ENCODE measurements around the gene SERTAD2. TPM values are rescaled to one million over a fixed set of nuclear protein-coding genes. Genes with fewer than 3 reads are reported as not detected.
A peak's percentile ranks its signal among the peaks of the same experiment; 100 is the strongest.

SERTAD2 gene
- total and polyA plus RNA-seq, 2 experiments from 2014 or later: 6.2 to 6.4 TPM

DNA sequence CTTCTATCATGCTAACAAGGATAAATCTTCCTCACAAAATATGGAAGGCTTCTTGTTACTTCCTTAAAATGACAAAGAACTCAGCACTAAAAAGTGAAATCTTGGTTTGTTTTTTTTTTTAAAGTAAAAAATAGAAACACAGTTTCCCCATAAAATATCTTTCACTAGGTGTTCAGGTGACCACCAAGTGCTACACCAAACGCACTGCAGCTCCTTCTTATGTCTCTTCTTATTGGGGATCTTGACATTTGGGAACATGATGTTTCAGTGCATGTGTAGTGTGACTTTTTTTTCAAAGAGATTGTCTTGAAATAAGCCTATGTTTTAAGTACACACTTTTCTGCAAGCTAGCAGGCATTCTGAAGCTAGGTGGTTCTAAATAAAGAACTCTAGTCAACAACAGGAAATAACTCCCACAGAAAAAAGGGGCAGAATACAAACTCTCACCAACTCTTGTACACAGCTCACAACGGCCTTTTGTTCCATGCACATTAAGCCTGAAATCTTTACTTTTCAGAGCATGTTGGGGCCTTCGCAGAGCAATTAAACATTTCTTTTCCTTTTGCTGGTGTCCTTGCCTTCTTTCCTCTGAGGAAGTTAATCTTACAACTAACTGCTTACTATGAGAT is 13.2 kb upstream of the SERTAD2 start:
- Histone ChIP-seq H3F3A (replicated peaks; ENCODE audit: low read depth) (no peaks in the 10 kb centered on the region), H3K27me3 (ENCODE audit: insufficient read depth) (peaks cover 12% of the 10 kb centered on the region; the same call in 1 of the 2 replicates), H3K79me2 (replicated peaks; ENCODE audit: insufficient read depth) (no peaks in the 10 kb centered on the region), H3K4me1 (ENCODE audit: insufficient read depth) (peaks cover 22% of the 10 kb centered on the region), H3K36me3 (ENCODE audit: insufficient read depth) (no peaks in the 10 kb centered on the region), H4K20me1 (replicated peaks; ENCODE audit: insufficient read depth) (no peaks in the 10 kb centered on the region), H2AFZ (no peak overlapping the region), H3K27ac (ENCODE audit: low read depth) (no peak overlapping the region), H3K4me3 (no peak overlapping the region), H3K9me2 (ENCODE audit: insufficient read depth) (peaks cover 4% of the 10 kb centered on the region; the same call in 1 of the 2 replicates), H3K4me2 (peak overlapping the region; percentile 61)
- Mint-ChIP-seq H3K4me1 (peaks cover 15% of the 10 kb centered on the region), H3K27ac (no peak overlapping the region), H3K4me3 (no peak overlapping the region), H3K27me3 (ENCODE audit: insufficient read depth, low read depth, poor library complexity) (peaks cover 2% of the 10 kb centered on the region), H3K9me3 (no peaks in the 10 kb centered on the region), H3K36me3 (ENCODE audit: low read depth) (no peaks in the 10 kb centered on the region)
- no peak for ATAC-seq
- DNase-seq (ENCODE audit: low spot score): no peak
- no peak for TF ChIP-seq NANOG (IDR thresholded peaks at IDR 0.05; ENCODE audit: borderline replicate concordance)
- no peak for TF ChIP-seq STAT1 (IDR thresholded peaks at IDR 0.05; ENCODE audit: unreplicated experiment)

- no peak for TF ChIP-seq JUNB (IDR thresholded peaks at IDR 0.05; ENCODE audit: unreplicated experiment)
- no peak overlapping the region for H3K4me3 Mint-ChIP-seq
These were observed 12.0 kb upstream of the SERTAD2 start for GRCh38 chr2:64665709-64666108.

GRCh38 chr2:64663402-64663801 is 9.7 kb upstream of the SERTAD2 start:
- H3K27ac ChIP-seq (ENCODE audit: low read depth): no peak overlapping the region
- H3K4me1 Mint-ChIP-seq: peaks cover 15% of the 10 kb centered on the region
- no peak overlapping the region for H3K27ac Mint-ChIP-seq
- H3K36me3 ChIP-seq (ENCODE audit: insufficient read depth): no peaks in the 10 kb centered on the region
- H3F3A ChIP-seq (replicated peaks; ENCODE audit: low read depth): no peaks in the 10 kb centered on the region
- H3K4me3 Mint-ChIP-seq: no peak overlapping the region
- H3K4me3 ChIP-seq: no peak overlapping the region
- ATAC-seq: no peak
- H3K36me3 Mint-ChIP-seq (ENCODE audit: low read depth): no peaks in the 10 kb centered on the region
- H2AFZ ChIP-seq: no peak overlapping the region
- no peak overlapping the region for H3K4me2 ChIP-seq
- H3K9me2 ChIP-seq (ENCODE audit: insufficient read depth): peaks cover 4% of the 10 kb centered on the region; the same call in 1 of the 2 replicates
- no peak for DNase-seq (ENCODE audit: low spot score)
- peaks cover 2% of the 10 kb centered on the region for H3K27me3 Mint-ChIP-seq (ENCODE audit: insufficient read depth, low read depth, poor library complexity)
- H4K20me1 ChIP-seq (replicated peaks; ENCODE audit: insufficient read depth): no peaks in the 10 kb centered on the region; the same call in 1 of the 2 replicates
- H3K4me1 ChIP-seq (ENCODE audit: insufficient read depth): peaks cover 19% of the 10 kb centered on the region
- H3K79me2 ChIP-seq (replicated peaks; ENCODE audit: insufficient read depth): no peaks in the 10 kb centered on the region
- H3K27me3 ChIP-seq (ENCODE audit: insufficient read depth): peaks cover 12% of the 10 kb centered on the region; the same call in 1 of the 2 replicates
- no peaks in the 10 kb centered on the region for H3K9me3 Mint-ChIP-seq
- TF ChIP-seq REST (IDR thresholded peaks at IDR 0.05; ENCODE audit: unreplicated experiment) (no peak), JUNB (IDR thresholded peaks at IDR 0.05; ENCODE audit: unreplicated experiment) (no peak)
- TF ChIP-seq, protein P1, sequence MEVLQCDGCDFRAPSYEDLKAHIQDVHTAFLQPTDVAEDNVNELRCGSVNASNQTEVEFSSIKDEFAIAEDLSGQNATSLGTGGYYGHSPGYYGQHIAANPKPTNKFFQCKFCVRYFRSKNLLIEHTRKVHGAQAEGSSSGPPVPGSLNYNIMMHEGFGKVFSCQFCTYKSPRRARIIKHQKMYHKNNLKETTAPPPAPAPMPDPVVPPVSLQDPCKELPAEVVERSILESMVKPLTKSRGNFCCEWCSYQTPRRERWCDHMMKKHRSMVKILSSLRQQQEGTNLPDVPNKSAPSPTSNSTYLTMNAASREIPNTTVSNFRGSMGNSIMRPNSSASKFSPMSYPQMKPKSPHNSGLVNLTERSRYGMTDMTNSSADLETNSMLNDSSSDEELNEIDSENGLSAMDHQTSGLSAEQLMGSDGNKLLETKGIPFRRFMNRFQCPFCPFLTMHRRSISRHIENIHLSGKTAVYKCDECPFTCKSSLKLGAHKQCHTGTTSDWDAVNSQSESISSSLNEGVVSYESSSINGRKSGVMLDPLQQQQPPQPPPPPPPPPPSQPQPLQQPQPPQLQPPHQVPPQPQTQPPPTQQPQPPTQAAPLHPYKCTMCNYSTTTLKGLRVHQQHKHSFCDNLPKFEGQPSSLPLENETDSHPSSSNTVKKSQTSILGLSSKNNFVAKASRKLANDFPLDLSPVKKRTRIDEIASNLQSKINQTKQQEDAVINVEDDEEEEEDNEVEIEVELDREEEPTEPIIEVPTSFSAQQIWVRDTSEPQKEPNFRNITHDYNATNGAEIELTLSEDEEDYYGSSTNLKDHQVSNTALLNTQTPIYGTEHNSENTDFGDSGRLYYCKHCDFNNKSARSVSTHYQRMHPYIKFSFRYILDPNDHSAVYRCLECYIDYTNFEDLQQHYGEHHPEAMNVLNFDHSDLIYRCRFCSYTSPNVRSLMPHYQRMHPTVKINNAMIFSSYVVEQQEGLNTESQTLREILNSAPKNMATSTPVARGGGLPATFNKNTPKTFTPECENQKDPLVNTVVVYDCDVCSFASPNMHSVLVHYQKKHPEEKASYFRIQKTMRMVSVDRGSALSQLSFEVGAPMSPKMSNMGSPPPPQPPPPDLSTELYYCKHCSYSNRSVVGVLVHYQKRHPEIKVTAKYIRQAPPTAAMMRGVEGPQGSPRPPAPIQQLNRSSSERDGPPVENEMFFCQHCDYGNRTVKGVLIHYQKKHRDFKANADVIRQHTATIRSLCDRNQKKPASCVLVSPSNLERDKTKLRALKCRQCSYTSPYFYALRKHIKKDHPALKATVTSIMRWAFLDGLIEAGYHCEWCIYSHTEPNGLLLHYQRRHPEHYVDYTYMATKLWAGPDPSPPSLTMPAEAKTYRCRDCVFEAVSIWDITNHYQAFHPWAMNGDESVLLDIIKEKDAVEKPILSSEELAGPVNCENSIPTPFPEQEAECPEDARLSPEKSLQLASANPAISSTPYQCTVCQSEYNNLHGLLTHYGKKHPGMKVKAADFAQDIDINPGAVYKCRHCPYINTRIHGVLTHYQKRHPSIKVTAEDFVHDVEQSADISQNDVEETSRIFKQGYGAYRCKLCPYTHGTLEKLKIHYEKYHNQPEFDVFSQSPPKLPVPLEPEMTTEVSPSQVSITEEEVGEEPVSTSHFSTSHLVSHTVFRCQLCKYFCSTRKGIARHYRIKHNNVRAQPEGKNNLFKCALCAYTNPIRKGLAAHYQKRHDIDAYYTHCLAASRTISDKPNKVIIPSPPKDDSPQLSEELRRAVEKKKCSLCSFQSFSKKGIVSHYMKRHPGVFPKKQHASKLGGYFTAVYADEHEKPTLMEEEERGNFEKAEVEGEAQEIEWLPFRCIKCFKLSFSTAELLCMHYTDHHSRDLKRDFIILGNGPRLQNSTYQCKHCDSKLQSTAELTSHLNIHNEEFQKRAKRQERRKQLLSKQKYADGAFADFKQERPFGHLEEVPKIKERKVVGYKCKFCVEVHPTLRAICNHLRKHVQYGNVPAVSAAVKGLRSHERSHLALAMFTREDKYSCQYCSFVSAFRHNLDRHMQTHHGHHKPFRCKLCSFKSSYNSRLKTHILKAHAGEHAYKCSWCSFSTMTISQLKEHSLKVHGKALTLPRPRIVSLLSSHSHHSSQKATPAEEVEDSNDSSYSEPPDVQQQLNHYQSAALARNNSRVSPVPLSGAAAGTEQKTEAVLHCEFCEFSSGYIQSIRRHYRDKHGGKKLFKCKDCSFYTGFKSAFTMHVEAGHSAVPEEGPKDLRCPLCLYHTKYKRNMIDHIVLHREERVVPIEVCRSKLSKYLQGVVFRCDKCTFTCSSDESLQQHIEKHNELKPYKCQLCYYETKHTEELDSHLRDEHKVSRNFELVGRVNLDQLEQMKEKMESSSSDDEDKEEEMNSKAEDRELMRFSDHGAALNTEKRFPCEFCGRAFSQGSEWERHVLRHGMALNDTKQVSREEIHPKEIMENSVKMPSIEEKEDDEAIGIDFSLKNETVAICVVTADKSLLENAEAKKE (CRISPR knock-in tag; IDR thresholded peaks at IDR 0.05): no peak

More at GRCh38 chr2:64665709-64666108, 12.0 kb upstream of the SERTAD2 start:
- no peaks in the 10 kb centered on the region for H3K36me3 ChIP-seq (ENCODE audit: insufficient read depth)
- no peaks in the 10 kb centered on the region for H3K36me3 Mint-ChIP-seq (ENCODE audit: low read depth)
- H3K9me3 Mint-ChIP-seq: no peaks in the 10 kb centered on the region
- no peak overlapping the region for H3K27ac Mint-ChIP-seq
- H3F3A ChIP-seq (replicated peaks; ENCODE audit: low read depth): no peaks in the 10 kb centered on the region
- DNase-seq (ENCODE audit: low spot score): no peak
- H3K4me1 ChIP-seq (ENCODE audit: insufficient read depth): peaks cover 22% of the 10 kb centered on the region
- ATAC-seq: no peak
- H2AFZ ChIP-seq: no peak overlapping the region
- H3K9me2 ChIP-seq (ENCODE audit: insufficient read depth): peaks cover 4% of the 10 kb centered on the region; the same call in 1 of the 2 replicates
- no peaks in the 10 kb centered on the region; the same call in 1 of the 2 replicates for H4K20me1 ChIP-seq (replicated peaks; ENCODE audit: insufficient read depth)
- H3K4me2 ChIP-seq: no peak overlapping the region
- peaks cover 15% of the 10 kb centered on the region for H3K4me1 Mint-ChIP-seq
- H3K4me3 ChIP-seq: no peak overlapping the region
- no peak overlapping the region for H3K27ac ChIP-seq (ENCODE audit: low read depth)
- peaks cover 12% of the 10 kb centered on the region; the same call in 1 of the 2 replicates for H3K27me3 ChIP-seq (ENCODE audit: insufficient read depth)
- H3K27me3 Mint-ChIP-seq (ENCODE audit: insufficient read depth, low read depth, poor library complexity): peaks cover 2% of the 10 kb centered on the region
- H3K79me2 ChIP-seq (replicated peaks; ENCODE audit: insufficient read depth): no peaks in the 10 kb centered on the region

All from GM23338 (cell line).